ENCODE measurements around the gene ZNF407. TPM values are rescaled to one million over a fixed set of nuclear protein-coding genes. Genes with fewer than 3 reads are reported as not detected.

The ZNF407 gene
- total and polyA plus RNA-seq, 2 donors from 2014 or later: 2.5 to 17.8 TPM

DNA sequence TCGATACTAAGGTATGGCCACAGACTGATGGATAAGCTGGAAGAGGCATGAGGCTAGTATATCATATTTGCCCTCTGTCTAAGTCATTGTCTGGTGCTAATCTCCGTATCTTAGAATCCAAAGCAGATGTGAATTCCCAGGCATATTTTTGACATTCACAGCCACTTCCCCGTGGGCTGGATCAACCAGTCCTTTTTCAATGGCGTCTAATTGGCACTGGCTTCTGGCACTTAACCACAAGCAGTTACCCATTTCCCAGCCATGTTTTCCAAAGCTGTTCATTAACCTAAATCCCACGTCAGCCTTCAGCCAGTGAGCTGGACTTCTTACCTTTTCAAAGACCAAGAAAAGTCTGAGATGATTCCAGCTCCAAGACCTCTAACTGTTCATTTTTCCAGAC, 20.7 kb upstream of the ZNF407 start:
- FAIRE-seq (no peak), DNase-seq (peak in 1 of 5 donors; percentile 23)
- intact Hi-C loops (cut with DNase I): no loop called here
- Histone ChIP-seq H3K27me3 (ENCODE audit: control insufficient read depth, insufficient read depth, low read length) (no peaks in the 10 kb centered on the region), H3K9me3 (ENCODE audit: control insufficient read depth in 2 of 3, insufficient read depth in 1 of 3, low read length in 3 of 3) (no peaks in the 10 kb centered on the region), H3K4me3 (ENCODE audit: low read length in 3 of 3) (peak overlapping the region in 1 of 3 donors; percentile 3), H3K4me1 (ENCODE audit: control insufficient read depth in 2 of 3, insufficient read depth in 2 of 3, low read depth in 1 of 3, low read length in 3 of 3) (peaks cover 0 to 18% (median 9%) of the 10 kb centered on the region in 3 donors), H3K36me3 (ENCODE audit: control insufficient read depth in 2 of 3, insufficient read depth in 3 of 3, low read length in 3 of 3) (no peaks in the 10 kb centered on the region), H3K27ac (ENCODE audit: low read depth in 2 of 2, low read length in 2 of 2) (peak overlapping the region; percentile 67 to 76), H3K9ac (ENCODE audit: low read length in 3 of 3) (no peak overlapping the region)
- TF ChIP-seq, protein P1, sequence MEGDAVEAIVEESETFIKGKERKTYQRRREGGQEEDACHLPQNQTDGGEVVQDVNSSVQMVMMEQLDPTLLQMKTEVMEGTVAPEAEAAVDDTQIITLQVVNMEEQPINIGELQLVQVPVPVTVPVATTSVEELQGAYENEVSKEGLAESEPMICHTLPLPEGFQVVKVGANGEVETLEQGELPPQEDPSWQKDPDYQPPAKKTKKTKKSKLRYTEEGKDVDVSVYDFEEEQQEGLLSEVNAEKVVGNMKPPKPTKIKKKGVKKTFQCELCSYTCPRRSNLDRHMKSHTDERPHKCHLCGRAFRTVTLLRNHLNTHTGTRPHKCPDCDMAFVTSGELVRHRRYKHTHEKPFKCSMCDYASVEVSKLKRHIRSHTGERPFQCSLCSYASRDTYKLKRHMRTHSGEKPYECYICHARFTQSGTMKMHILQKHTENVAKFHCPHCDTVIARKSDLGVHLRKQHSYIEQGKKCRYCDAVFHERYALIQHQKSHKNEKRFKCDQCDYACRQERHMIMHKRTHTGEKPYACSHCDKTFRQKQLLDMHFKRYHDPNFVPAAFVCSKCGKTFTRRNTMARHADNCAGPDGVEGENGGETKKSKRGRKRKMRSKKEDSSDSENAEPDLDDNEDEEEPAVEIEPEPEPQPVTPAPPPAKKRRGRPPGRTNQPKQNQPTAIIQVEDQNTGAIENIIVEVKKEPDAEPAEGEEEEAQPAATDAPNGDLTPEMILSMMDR (IDR thresholded peaks at IDR 0.05; ENCODE audit: borderline replicate concordance, extremely low read depth, insufficient read depth): no peak

DNA sequence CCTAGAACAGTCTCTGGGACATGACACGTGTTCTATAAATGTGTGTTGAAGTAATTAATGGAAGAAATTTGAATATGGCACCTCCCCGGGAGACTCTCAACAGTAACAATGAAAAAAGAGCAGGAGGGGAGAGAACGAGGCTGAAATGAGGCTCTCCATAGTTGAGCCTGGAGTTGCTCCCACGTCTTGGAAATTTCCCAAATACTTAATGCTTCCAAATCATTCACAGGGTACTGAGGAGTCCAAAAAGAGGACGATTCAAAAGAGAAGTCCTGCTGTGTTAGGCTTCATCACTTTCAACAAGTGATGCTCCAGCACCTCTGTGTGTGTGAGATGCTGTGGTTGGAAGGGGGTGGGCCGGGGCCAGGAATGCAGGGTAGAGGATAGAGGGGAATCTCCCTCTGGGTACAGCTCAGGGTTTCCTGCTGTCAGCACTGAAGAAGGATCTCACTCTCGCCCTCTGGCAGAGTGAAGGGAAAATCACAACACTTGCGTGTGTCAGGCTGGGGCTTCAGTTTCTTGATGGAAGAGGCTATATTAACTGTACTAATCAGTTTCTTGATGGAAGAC, 18.1 kb upstream of the ZNF407 start:
- Histone ChIP-seq H3K36me3 (ENCODE audit: control insufficient read depth in 2 of 3, insufficient read depth in 3 of 3, low read length in 3 of 3) (no peaks in the 10 kb centered on the region), H3K27me3 (ENCODE audit: control insufficient read depth, insufficient read depth, low read length) (no peaks in the 10 kb centered on the region), H3K27ac (ENCODE audit: low read depth in 2 of 2, low read length in 2 of 2) (no peak overlapping the region), H3K4me3 (ENCODE audit: low read length in 3 of 3) (no peak overlapping the region), H3K9me3 (ENCODE audit: control insufficient read depth in 2 of 3, insufficient read depth in 1 of 3, low read length in 3 of 3) (no peaks in the 10 kb centered on the region), H3K9ac (ENCODE audit: low read length in 3 of 3) (no peak overlapping the region), H3K4me1 (ENCODE audit: control insufficient read depth in 2 of 3, insufficient read depth in 2 of 3, low read depth in 1 of 3, low read length in 3 of 3) (peaks cover 0 to 19% (median 9%) of the 10 kb centered on the region in 3 donors)
- FAIRE-seq (no peak), DNase-seq (no peak)
- TF ChIP-seq, protein P1 (IDR thresholded peaks at IDR 0.05; ENCODE audit: borderline replicate concordance, extremely low read depth, insufficient read depth): no peak
- intact Hi-C loops (cut with DNase I): no loop called here

DNA sequence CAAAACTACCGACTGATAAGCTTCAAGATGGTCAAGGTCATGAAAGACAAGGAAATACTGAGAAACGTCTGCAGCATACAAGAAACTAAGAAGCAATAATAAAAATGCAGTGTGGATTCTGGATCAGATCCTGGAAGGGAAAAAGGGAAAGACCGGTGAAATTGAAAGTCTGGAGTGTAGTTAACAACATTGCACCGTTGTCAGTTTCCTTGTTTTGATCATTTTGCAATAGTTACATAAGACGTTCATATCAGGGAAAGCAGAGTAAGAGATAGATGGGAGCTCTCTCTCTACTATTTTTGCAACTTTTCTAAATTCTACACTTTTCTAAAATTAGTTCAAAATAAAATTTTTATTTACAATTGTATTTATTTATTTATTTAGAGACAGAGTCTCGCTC, 15.0 kb upstream of the ZNF407 start:
- no peaks in the 10 kb centered on the region for H3K36me3 ChIP-seq (ENCODE audit: control insufficient read depth in 2 of 3, insufficient read depth in 3 of 3, low read length in 3 of 3)
- H3K27ac ChIP-seq (ENCODE audit: low read depth in 2 of 2, low read length in 2 of 2): no peak overlapping the region
- H3K4me1 ChIP-seq (ENCODE audit: control insufficient read depth in 2 of 3, insufficient read depth in 2 of 3, low read depth in 1 of 3, low read length in 3 of 3): peaks cover 0 to 14% (median 9%) of the 10 kb centered on the region in 3 donors
- no peak overlapping the region for H3K9ac ChIP-seq (ENCODE audit: low read length in 3 of 3)
- H3K9me3 ChIP-seq (ENCODE audit: control insufficient read depth in 2 of 3, insufficient read depth in 1 of 3, low read length in 3 of 3): no peaks in the 10 kb centered on the region
- H3K27me3 ChIP-seq (ENCODE audit: control insufficient read depth, insufficient read depth, low read length): no peaks in the 10 kb centered on the region
- no peak for DNase-seq
- no peak overlapping the region for H3K4me3 ChIP-seq (ENCODE audit: low read length in 3 of 3)
- TF ChIP-seq, protein P1 (IDR thresholded peaks at IDR 0.05; ENCODE audit: borderline replicate concordance, extremely low read depth, insufficient read depth): no peak
- intact Hi-C loops (cut with DNase I): no loop called here
- FAIRE-seq: no peak

DNA sequence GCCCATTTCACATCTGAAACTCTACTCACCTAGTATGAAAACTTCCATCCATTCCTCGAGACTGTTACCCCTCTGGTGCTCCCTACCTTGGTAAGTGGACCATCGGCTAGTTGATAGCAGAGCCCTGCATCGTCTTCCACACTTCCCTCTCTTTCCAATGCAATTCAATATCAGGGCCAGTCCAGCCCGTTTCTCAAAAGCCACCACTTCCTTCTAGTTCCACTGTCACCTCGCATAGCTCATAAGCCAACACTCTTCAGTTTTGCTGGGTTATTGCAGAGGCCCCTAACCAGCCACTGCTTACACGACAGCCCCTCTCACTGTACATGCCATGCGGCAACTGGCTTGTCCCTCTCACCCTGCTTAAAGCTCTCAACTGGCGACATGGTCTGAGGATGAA, 10.2 kb upstream of the ZNF407 start:
- intact Hi-C loops (cut with DNase I): no loop called here
- no peak for FAIRE-seq

More for the DNA sequence above, 10.2 kb upstream of the ZNF407 start:
- DNase-seq: no peak
- no peak overlapping the region for H3K9ac ChIP-seq (ENCODE audit: low read length in 3 of 3)
- H3K27me3 ChIP-seq (ENCODE audit: control insufficient read depth, insufficient read depth, low read length): no peaks in the 10 kb centered on the region
- no peak overlapping the region for H3K27ac ChIP-seq (ENCODE audit: low read depth in 2 of 2, low read length in 2 of 2)
- no peaks in the 10 kb centered on the region for H3K4me1 ChIP-seq (ENCODE audit: control insufficient read depth in 2 of 3, insufficient read depth in 2 of 3, low read depth in 1 of 3, low read length in 3 of 3)
- TF ChIP-seq, protein P1 (IDR thresholded peaks at IDR 0.05; ENCODE audit: borderline replicate concordance, extremely low read depth, insufficient read depth): no peak
- H3K4me3 ChIP-seq (ENCODE audit: low read length in 3 of 3): no peak overlapping the region
- H3K9me3 ChIP-seq (ENCODE audit: control insufficient read depth in 2 of 3, insufficient read depth in 1 of 3, low read length in 3 of 3): no peaks in the 10 kb centered on the region
- H3K36me3 ChIP-seq (ENCODE audit: control insufficient read depth in 2 of 3, insufficient read depth in 3 of 3, low read length in 3 of 3): no peaks in the 10 kb centered on the region
